ENCODE data around the gene EPB41L4B.
A peak's percentile ranks its signal among the peaks of the same experiment; 100 is the strongest.
"Not testable (repeated sequence)": the region's sequence is repeated elsewhere in the genome, so short reads cannot be mapped to it uniquely, and the experiment has no call there.

EPB41L4B gene

GRCh38 chr9:109320742-109321448 lies at the start of gene EPB41L4B:
EPB41L4B (minus strand) TSS chr9:109321059; CDS start chr9:109320446, 613 bp downstream.
- DNase-seq, result peak; percentile 88

- DNase-seq, result no peak
These were observed 48.4 kb upstream of the EPB41L4B start for GRCh38 chr9:109369285-109369684.

- no peak for DNase-seq
These were observed 39.9 kb upstream of the EPB41L4B start for GRCh38 chr9:109360771-109361170.

GRCh38 chr9:109358968-109359603 lies 38.2 kb upstream of the EPB41L4B start:
- not testable (repeated sequence) for DNase-seq

GRCh38 chr9:109355564-109356297 lies 34.9 kb upstream of the EPB41L4B start:
- no peak for DNase-seq

GRCh38 chr9:109354190-109354589 lies 33.3 kb upstream of the EPB41L4B start:
- no peak for DNase-seq

- no peak for DNase-seq
These were observed 30.2 kb upstream of the EPB41L4B start for GRCh38 chr9:109351032-109351431.

DNA sequence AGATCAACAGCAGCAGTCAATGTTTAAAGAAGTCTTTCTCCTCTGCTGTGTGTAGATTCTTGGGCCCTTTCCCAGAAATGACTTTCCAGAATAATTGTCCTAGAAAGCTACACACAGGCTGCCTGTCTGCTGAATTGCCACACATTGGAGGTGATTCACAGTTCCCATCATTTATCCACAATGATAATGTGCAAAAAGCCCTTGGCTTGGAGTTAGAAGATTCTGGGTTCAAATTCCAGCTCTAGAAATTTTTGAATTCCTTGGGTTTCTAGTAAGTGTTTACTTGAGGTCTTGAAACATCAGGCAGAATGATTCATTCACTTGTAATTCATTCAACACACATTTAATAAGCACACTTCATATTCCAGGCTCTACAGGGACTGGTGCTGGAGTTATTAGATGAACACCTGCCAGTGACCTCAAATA lies 28.6 kb upstream of the EPB41L4B start:
- DNase-seq, result no peak

- no peak for DNase-seq
These were observed 26.0 kb upstream of the EPB41L4B start for GRCh38 chr9:109346904-109347303.

- DNase-seq, result no peak
These were observed 24.0 kb upstream of the EPB41L4B start for GRCh38 chr9:109344866-109345265.

DNA sequence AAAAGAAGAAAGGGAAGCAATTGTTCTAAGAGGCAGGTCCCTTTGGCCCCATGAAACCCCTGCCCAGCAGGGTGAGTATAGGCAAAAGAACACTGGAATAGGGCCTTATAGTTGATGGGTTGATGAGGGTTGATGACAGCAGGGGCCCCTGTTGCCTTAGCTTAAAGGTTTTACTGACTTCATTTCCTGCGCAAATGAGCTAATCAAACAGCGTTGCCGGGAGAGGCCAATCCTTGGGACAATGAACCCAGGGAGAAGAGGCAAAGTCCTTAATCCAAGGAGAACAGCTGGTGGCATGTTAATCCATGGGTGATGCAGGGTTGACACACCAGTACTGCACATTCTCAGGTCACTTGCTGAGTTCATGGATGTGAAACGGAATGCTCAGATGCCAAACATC lies 22.0 kb upstream of the EPB41L4B start:
- DNase-seq, result no peak

- DNase-seq, result no peak
These were observed 20.7 kb upstream of the EPB41L4B start for GRCh38 chr9:109341561-109341960.

GRCh38 chr9:109340979-109341378 lies 20.1 kb upstream of the EPB41L4B start:
- not testable (repeated sequence) for DNase-seq

- no peak for DNase-seq
These were observed 15.6 kb upstream of the EPB41L4B start for GRCh38 chr9:109336409-109336808.

DNA sequence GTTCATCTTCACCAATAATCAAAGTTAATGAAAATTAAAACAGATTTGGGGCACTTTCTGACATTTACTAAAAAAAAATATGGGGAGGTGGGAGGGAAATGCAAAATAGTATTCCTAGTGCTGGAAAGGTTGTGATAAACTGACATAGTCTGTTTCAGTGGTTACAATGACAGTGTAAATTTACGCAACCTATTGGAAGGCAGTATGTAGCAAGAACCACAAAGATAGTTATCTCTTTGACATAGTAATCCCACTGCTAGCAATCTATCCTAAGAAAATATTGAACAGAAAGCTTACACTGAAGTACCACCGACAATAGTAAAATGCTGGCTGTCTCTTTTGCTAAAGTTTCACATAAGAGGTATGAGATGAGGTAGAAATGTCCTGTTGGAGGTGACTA lies 15.1 kb upstream of the EPB41L4B start:
- peak; percentile 60 for DNase-seq

DNA sequence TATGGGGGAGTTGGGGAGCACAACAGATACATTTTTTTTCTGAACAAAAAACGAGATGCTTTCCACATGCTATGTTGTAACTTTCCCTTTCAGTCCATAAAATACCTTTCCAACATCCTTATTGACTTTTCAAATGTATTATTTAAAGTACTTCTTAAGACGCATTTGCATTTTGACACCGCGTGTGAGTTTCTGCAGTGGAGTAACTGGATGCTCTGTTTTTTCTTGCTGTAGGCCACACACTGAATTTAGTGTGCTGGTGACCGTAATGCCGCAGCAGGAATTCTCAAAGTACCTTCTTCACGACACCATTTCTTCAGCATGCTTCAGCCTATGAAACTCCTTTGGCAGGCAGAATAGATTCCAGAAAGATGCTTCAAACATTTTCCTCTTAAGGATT lies 14.3 kb upstream of the EPB41L4B start:
- no peak for DNase-seq

GRCh38 chr9:109331353-109331752 lies 10.5 kb upstream of the EPB41L4B start:
- no peak for DNase-seq

DNA sequence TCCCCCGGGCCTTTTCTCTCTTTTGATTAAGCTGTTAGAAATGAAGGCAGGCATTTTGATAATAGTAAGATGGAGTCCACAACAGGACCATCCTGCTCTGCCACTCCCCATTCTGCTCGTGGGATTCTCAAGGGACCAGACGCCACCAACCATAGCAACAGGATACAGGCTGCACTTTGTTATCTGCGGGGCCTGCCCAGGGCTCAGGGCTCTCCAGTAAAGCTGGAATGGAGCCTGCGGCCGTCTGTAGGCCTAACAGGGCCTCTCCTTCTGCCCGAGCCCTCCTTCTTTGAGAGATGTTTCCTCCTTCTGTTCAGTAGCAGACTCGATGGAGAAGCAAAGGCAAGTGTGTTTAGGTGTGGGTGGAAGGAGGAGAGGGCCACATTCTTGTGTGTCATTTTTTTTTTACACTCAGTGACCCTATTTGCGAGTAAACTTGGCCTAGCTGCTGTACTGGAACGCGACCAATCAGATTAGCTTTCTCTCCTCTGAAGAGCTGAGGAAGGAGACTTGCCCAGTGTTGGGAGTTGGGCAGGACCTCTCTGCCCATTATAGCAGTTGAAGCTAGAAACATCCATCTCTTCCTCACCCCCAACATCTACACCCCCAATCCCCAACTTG lies 8.9 kb upstream of the EPB41L4B start:
- no peak for DNase-seq

- no peak for DNase-seq
These were observed 8.2 kb upstream of the EPB41L4B start for GRCh38 chr9:109328978-109329637.

DNA sequence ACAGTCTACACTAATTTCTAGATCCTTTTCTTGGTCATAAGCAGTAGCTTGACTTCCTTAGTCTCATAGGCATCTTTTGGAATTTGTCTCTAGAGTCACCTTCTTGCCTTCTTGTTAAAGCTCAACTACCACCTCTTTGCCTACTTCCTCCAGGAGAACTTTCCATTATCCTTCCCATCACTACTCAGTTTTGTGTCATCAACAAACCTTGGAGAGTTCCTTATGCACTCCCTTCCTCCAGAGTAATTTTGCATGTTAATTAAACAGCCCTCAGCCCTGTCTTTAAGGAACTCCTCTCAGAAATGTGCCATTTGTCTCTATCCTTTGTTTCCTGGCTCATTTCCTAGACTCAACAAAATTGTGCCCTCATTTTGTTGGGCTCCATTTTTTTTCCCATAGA lies 4.2 kb upstream of the EPB41L4B start:
- DNase-seq, result no peak

DNA sequence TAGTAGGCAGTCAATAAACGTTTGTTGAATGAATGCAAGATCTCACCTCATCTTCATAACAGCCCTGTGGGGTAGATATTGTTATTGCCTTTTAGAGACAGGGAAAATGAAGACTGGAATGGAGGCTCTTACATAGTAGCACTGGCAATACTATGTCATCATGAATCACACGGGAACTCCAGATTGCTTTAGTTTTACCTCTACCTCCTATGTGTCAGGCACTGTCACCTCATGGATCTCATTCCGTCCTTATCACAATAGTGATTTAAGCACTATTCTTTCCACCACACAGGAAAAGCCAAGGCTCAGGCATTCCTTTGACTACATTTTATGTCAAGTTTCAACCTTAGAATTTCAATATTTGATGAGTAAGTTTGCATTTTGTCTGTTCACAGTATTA lies 2.9 kb upstream of the EPB41L4B start:
- DNase-seq, result no peak

GRCh38 chr9:109321727-109322126 lies 868 bp upstream of the EPB41L4B start:
- no peak for DNase-seq

DNA sequence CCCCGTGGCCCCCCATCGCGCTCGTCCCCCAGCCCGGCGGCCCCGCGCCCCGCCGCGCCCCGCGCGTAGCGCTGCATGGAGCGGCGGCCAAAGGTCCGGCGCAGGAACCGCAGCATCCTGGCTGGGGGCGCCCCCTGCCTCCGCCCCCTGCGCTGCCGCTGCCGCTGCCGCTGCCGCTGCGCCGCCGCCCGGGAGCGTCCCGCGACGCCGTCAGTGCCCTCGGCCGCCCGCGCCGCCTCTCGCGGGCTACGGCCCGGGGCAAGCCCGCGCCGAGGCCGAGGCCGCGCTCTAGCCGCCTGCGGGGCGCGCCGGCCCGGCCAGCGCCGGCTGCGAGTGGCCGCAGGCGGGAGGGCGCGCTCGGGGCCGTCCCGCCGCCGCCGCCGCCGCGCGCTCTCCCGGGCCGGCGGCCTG lies 523 bp downstream of the EPB41L4B start:
- peak; percentile 22 for DNase-seq

Measured in hematopoietic multipotent progenitor cell treated with erythropoietin and hydrocortisone succinate and interleukin-3 and kit ligand, for 4 days (in vitro differentiated cells).